IPS-NIHi7 (cell line): ENCODE measurements around the gene ADAMTSL3.
"Not testable (repeated sequence)": the region's sequence is repeated elsewhere in the genome, so short reads cannot be mapped to it uniquely, and the experiment has no call there.

Experiments used
- DNase-seq: peaks from one replicate; pipeline ENCODE4 v3.0.0; 2012; ENCODE audit warnings: mixed read lengths; ENCODE audit errors: extremely low spot score

ADAMTSL3 gene

DNA sequence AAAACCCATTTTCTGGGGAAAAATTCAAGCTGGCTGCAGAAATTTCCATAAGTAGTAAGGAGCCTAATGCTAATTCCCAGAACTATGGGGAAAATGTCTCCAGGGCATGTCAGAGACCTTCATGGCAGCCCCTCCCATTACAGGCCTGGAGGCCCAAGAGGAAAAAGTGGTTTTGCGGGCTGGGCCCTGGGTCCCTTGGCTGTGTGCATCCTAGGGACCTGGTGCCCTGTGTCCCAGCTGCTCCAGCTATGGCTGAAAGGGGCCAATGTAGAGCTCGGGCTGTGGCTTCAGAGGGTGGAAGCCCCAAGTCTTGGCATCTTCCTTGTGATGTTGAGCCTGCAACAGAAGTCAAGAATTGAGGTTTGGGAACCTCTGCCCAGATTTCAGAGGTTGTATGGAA, 48.4 kb downstream of the ADAMTSL3 start:
- DNase-seq: not testable (repeated sequence)

DNA sequence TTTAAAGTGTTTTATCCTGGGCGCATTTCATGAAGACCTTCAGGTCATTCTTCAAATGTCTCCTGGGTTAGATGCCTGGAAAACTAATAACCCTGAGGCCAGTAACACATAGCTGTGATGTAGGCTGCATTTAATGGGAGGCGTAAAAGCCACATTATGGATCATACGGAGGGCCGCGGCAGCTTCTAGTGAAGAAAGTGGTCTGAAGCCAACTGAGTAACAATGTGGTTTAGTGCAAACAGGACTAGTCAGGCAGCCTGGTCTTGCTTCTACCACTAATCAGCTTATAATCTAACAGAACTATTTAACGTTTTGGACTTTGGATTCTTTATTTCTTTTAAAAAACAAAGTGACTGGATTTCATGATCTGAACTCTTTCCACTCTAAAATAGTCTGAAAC, 54.4 kb downstream of the ADAMTSL3 start:
- DNase-seq: no peak

DNA sequence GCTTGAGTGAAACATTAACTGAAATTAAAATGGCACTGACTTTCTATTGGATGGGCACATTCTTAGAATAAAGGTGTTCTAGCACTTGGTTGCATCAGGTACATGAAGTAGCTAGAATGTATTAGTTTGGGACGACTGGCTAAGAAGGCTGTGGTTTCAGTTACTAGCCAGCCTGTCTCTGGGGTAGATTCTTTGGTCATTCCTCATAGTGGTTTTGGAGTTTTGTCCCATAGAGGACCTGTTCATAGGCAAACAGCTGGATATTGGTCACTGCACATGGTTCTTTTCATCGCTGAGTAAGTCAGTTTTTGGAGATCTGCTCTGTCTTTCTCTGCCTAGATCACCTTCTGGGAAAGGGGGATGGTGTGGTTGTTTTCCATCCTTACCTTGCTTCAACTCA, 55.3 kb downstream of the ADAMTSL3 start:
- no peak for DNase-seq

DNA sequence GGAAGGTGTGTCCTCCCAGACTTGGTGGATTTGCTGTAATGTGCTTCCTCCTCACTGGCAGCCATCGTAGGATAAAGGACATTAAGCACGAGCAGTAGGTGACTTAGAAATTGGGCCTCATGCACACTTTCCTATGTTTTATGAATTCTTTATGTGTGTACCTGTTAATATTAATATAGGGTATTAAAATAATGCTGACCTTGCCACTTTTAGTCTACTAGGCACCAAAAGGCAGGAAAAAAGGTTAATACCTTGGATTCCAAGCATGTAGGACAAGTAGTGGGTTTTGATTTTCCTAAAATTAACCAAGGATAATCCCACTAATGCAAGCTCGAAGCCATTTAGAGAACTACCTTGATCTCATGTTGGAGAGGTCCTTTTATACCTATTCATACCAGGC, 55.9 kb downstream of the ADAMTSL3 start:
- DNase-seq: no peak

DNA sequence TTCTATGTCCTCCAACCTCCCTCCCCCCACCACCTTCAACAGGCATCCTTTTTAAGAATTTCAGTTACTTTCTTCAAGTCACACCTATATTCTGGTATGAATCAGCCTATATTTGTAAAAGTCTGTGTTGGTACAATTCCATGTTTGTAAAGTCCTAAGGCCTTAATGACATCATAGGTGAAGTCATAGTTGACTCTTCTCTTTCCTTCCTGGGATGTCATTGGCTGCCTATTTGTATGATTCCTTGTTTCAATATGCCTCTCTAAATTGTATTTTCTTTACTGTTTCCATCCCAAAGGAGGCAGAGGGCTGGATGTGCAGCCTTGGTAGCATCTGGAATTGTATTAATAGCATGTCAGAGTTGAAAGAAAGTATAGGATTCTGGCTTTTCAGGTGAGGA, 56.5 kb downstream of the ADAMTSL3 start:
- DNase-seq: no peak

DNA sequence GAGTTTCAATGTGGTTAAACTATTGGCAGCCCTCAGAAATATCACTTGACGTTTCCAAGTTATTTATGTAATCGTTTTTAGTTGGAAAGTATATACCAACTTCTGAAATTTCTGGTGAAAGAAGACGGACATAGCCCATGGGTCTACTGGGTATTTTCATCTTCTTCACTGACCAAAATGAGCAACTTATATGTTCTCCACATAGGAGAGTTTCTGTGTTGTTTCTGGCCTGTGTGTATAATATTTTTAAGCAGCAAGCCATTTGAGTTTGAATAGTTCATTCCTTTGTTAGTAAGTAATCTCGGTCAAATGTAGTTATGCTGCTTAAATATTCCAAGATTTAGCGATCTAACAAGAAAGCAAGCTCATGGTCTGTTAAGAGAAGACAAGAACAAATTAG, 57.3 kb downstream of the ADAMTSL3 start:
- DNase-seq: no peak

DNA sequence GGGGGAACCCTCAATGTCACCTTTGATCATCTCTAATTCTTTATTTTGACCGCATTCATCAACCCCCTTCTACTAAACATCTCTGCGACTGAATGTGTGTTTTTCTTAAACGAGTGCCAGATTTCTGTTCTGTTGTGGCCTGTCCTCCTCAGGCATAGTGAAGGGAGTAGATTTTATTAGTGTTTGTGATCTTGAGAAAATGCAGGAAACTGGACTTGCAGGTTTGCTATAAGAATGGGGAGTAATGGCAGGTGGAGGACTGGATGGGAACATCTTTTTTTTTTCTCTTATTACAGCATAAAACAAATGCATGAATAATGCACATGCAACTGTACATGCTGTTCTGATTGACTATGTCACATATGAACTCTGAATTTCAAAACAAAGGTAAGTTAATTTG, 59.3 kb downstream of the ADAMTSL3 start:
- DNase-seq: no peak

DNA sequence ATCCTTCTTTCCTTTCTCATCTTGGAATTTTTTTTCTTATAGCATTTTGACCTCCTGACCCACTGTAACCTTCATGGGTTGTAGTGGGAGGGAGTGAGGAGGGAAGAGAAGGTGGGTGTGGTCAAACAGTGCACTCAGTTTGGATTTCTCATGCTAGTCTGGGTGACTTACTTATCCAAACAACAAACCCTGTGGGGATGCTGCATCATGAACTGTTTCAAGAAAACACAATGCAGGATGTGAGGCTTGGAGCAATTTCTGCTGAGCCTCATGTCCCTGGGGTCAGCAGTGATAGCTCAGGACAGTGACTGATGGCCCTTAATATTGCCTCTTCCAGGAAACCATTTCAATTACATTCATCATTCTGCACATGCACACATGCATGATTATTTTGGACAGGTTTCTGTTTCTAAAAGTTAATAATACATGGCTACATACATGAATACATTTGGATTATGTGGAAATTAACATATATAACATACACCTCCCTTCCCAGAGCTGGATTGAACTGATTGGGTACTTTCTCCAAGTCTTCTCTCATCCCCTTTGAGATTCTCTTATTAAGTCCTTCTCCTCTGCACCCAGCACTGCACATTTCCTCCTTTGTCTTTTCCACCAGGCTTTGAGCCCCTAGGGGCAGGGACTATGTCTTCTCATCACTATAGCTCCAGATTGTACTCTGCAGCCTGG, 61.2 kb downstream of the ADAMTSL3 start:
- DNase-seq: no peak

DNA sequence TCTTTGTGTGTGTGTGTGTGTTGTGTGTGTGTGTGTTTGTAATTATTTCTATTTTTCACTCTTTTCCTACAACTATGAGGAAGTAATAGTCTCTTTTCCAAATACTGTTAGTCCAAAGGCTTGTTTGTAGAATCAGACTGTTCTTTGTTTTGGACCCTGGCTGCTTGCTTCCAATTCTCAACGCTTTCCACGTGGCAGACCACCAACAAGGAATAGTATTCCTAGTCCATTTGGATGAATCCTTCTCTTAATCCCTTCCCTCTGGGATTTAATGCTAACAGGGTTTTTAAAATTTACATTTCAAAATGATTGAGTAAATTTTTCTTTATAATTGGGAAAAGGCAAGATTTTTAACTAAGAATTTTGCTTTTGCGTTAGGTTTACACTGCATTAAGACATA, 62.7 kb downstream of the ADAMTSL3 start:
- no peak for DNase-seq

DNA sequence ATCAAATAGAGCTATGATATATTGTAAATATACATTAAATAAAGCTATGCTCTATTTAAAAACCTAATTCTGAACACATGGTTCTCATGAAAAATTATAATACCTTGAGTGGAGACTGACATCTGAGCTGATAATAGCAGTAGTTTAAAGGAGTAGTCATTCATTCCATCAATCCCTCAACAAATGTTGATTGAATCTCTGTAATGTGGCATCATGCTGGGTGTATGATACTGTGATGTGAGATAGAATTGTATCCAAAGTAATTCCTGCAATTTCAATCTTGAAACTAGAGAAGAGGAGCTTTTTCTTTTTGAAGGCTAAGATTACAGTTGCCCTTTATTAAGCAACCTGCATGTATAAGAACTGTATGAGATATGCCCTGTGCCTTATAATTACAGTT, 63.1 kb downstream of the ADAMTSL3 start:
- DNase-seq: no peak

DNA sequence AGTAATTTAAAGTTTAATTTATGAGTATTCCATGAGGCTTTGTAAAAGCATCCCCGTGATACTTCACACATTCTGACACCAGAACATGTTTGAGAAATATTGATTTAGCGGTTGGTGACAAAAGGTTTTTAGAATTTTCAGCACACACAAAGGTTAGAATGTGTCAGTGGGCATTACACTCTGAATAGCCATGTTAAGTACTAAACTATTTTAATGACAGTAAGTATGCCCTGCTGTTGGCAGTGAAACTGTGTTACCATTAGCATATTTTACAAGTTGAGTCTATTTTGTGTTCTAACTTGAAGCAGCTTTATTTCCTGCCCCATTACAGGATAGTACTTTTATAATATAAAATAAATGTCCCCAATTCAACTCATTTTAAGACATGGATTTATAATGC, 66.5 kb downstream of the ADAMTSL3 start:
- DNase-seq: no peak

DNA sequence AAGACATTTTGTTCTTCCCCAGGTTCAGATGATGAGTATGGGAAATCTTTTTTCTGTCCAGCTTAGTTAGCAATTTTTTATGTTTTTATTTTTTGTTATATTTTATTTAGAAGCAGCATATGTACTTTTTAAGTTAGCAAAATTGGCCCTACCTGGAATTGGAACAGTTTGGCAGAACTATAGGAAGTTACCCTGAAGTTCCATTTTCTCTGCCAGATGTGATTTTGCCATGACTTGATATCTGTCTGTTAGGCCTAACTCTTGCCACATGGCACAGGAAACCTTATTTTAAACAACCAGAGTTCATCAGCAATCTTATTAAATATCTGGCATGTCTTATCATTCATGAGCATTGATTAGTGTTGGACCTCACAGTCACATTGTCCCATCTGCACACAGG, 67.1 kb downstream of the ADAMTSL3 start:
- no peak for DNase-seq

DNA sequence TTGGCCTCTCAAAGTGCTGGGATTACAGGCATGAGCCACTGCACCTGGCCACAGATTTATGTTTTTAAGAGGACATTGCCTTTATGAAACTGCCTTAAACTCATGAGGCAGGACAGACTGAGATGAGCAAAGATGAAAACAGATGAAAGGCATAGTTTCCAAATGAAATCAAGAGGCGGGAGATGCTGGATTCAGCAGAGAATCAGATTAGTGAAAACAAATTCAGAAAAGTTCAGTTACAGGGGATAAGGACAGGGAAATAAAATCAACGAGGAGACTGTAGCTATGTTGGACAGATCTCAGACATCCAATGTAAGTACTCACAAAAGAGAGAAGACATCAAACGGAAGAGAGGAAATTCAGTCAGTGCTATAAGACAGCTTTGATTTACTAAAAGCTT, 68.1 kb downstream of the ADAMTSL3 start:
- DNase-seq: no peak

DNA sequence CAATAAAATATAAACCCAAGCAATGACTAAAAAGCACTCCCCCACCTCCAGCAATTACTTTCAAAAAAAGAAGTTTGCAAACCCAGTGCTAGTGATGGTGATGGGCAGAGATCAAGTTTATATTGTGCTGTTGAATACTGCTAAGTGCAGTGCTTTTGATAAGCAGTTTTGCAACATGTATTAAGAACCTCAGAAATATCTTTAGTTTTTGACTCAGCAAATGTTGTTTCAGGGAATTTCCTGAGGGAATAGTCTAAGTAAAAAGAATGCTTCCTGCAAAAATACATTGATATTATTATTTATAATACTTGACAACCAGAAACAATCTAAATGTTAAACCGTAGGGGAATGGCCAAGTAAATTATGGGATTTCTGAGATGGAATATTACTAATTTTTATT, 69.3 kb downstream of the ADAMTSL3 start:
- no peak for DNase-seq

DNA sequence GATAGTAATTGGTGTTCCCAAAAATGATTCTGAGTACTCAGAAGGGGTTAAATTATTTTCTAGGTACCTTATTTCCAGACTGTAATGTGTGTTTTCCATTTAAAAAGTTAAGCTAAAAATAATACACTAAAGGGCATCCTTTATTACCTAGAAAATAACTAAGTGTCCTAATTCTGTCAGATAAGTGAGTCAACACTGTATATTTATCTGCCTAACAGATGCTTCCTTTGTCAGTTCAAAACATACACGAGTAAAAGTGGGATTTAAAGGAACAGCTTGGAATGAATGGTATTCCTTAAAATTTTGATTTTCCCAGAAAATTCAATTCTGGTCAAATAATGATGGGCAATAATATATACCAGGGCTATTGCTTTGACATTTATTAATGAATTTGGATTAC, 78.3 kb downstream of the ADAMTSL3 start:
- DNase-seq: no peak

DNA sequence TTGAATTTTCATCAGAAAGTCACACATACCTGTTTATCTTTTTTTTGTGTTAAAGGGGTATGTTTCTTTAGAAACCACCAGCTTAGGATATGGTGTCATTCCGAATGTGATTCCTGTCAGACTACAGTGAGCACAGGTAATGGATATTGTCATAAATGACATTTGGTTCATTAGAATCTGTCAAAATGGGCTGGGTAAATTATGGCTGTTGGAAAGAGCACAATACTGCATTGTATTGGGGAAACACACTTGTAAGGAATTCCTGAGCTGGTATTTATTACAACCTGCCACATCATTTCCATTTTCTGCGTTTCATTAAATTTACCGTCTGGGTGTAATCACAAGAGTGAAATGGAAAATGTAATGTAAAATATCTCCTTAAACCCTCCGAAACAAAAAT, 78.8 kb downstream of the ADAMTSL3 start:
- DNase-seq: no peak

DNA sequence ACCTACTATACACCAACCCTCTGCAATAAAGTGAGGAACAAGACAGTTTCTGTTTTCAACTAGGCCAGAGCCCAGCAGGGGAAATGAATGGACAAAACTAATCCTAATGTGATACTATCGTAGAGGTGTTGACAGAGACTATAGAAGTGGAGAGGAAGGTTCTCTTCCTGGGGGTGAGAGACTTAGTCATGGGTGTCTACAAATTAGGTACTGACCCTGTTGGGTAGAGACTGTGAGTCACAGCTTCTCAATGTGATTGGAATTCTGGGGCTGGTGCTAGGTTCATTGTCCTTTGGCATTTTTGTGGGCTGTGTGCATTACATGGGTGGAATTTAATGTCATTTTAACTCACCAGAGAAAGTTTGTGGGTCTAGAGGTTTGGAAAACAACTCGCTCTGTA, 79.3 kb downstream of the ADAMTSL3 start:
- DNase-seq: peak; percentile 65

DNA sequence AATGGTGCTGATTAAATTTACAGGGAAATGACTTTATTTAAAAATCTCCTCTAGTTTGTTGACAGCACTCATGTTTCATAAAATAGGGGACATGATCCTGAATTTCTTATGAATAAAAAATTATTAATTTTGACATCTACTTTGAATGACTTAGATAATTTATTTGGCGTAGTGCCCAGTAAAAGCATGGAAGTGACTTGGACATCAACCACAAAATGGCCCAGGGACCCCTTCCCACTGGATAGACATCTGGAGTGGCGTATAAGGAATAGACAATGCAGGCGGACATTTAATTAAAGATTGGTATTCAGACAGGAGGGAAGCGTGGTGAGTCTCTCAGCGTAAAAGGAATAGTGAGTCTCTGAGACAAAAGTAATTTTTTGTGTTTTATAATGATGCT, 79.8 kb downstream of the ADAMTSL3 start:
- no peak for DNase-seq

DNA sequence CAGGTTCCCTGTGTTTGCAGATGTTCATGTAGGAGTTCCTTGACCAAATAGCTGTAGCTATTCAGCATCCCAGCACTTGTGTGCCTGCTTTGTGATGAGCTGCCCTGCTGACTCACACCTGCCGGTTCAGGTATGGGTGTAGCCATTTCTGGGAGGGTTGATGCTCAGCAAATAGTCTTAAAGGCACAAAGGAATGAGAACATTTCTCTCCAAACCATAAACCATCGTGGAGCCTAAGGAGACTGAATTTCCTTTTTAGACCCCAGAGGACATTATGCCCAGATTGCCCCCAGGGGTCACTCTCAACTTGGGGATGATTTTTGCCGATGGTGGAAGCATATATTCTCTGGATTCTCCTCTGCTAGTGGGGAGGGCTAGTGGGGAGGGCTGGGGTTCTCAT, 80.6 kb downstream of the ADAMTSL3 start:
- peak; percentile 34 for DNase-seq

DNA sequence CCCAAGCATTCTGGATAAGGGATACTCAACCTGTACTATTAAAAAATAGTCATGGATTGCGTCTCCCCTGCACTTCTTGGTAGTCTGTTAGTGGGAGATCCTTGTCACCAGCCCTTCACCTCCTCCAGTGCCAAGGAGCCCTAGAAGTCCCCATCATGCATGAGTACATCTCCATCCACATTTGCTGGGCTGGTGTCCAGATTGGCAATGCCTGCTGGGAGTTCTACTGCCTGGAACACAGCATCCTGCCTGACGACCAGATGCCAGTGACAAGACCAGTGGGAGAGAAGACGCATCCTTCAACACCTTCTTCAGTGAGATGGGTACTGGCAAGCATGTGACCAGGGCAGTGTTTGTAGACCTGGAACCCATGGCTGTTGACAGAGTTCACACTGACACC, 85.7 kb downstream of the ADAMTSL3 start:
- DNase-seq: no peak

DNA sequence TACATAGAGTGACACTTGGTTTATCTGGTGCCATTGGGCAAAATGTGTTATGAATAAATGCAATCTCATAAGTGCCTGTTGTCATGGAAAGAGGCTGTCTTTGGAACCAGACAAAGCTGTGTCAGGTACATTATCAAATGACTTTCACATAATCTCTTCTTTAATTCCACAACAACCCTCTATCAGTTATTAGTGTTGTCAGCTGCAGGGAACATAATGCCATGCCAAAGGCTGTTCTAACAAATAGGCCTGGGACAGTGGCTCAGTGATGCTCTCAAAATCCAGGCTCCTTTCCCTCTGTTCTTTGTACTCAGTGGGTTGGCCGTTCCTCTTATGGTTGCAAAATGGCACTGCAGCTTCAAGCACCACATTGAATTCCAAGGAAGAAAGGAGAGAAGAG, 91.8 kb downstream of the ADAMTSL3 start:
- no peak for DNase-seq

DNA sequence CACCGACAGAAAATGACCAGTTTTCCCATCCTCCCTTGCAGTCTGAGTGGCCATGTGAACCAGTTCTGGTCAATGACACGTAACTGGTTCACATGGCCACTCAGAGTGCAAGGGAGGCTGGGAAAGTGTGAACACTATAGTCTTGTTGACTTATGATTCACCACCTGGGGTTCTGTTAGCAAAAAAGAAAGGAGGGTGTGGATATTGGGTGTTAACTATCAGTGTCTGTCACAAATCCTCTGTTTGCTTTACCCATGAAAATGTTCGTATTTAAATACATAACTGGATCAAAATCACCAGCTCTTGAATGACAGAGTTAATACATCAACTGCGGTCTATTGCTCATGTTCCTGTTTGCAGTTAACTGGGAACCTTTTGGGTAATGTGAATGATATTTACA, 92.3 kb downstream of the ADAMTSL3 start:
- no peak for DNase-seq

DNA sequence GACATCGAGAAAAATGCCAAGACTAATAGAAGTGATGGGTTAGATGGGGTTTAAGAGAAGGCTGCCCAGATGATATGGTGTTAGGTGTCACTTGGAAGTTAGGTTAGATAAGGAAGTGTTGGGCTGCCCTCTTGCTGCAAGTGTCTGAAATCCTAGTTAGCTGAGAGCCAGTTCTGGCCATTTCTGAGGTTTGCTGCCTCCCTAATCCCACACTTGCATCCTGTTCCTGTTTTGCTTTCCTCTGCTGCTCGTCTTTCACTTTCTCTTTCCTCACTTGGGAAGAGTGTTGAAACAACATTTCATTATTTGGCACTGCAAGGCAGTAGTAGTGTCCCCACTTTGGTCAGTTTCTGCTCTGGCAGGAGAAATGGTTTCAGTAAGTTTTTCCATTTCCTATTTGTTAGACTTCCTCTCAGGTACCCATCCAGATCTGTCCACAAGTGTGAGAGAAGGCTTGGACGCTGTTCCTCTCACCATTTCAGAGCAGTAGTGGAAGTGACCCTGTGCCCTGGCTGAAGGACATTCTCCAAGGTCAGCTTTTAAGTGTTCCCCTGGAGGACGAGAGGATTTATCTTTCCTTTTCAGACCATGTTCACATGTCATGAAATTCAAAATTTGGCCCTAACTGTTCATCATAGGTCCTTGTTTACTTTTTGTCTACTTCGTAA, 93.3 kb downstream of the ADAMTSL3 start:
- peak; percentile 66 for DNase-seq

DNA sequence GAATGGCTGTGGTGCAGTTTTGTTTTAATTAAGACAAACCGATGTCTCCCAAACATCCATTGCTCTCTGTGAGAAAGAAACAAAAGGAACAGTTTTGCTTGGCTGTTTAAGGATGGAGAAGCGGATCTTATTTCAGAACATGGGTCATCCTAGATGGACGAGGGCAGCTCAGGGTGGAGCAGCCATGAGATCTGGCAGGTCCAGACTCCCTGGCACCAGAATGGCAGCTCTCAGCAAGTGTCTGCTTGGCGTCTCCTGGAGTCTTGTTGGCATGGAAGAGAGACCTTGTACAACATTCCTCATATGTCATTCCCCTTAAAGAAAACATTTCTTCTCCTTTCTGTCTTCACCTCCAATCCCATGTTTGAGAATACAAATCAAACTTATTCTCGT, 93.8 kb downstream of the ADAMTSL3 start:
- no peak for DNase-seq
